Neural cell (in vitro differentiated cells): ENCODE data around the gene FA2H. TPM values are rescaled to one million over a fixed set of nuclear protein-coding genes. Genes with fewer than 3 reads are reported as not detected.

Source experiments
- H2AFZ ChIP-seq: fragments of 200-600, 300-800 bp; sonication (generic), shearing (Covaris generic); 2 replicates; pipeline ENCODE4 v1.6.0; 2014; ENCODE audit warnings: low read depth, mild to moderate bottlenecking, antibody characterized with exemption, low read length, moderate library complexity
- H3F3A ChIP-seq: fragments of 200-600 bp; shearing (Covaris generic); 2 replicates; pipeline ENCODE4 v1.6.1; 2016; ENCODE audit warnings: mild to moderate bottlenecking, moderate library complexity, mixed read lengths, antibody characterized with exemption, low read length; ENCODE audit not compliant: insufficient read depth, poor library complexity, severe bottlenecking
- H3K27ac ChIP-seq: fragments of 200-600, 300-800 bp; sonication (generic), shearing (Covaris generic); 2 replicates; pipeline ENCODE4 v1.5.1; 2014; ENCODE audit warnings: mild to moderate bottlenecking, low read length, moderate library complexity
- H3K27me3 ChIP-seq: fragments of 300-800, 200-600 bp; sonication (generic), shearing (Covaris generic); 2 replicates; pipeline ENCODE4 v1.6.0; 2014; ENCODE audit warnings: mild to moderate bottlenecking, low read depth, low read length, moderate library complexity; ENCODE audit not compliant: insufficient read depth
- H3K36me3 ChIP-seq: fragments of 300-800, 200-600 bp; sonication (generic), shearing (Covaris generic); 2 replicates; pipeline ENCODE4 v1.5.1; 2014; ENCODE audit warnings: mild to moderate bottlenecking, antibody characterized with exemption, low read length, moderate library complexity; ENCODE audit not compliant: insufficient read depth
- H3K4me2 ChIP-seq: fragments of 300-800, 200-600 bp; sonication (generic), shearing (Covaris generic); 2 replicates; pipeline ENCODE4 v1.6.0; 2014; ENCODE audit warnings: mild to moderate bottlenecking, low read length
- H3K4me3 ChIP-seq: fragments of 300-800, 200-600 bp; sonication (generic), shearing (Covaris generic); 2 replicates; pipeline ENCODE4 v1.5.1; 2014; ENCODE audit warnings: mild to moderate bottlenecking, low read length, moderate library complexity
- H3K79me2 ChIP-seq: fragments of 200-600 bp; shearing (Covaris generic); replicated peaks from 2 replicates; pipeline ENCODE4 v1.6.0; 2014; ENCODE audit warnings: mild to moderate bottlenecking, low read length, moderate library complexity; ENCODE audit not compliant: insufficient read depth
- H3K9ac ChIP-seq: fragments of 300-800, 200-600 bp; sonication (generic), shearing (Covaris generic); 2 replicates; pipeline ENCODE4 v1.6.1; 2016; ENCODE audit warnings: mild to moderate bottlenecking, low read length, mixed read lengths
- H3K9me2 ChIP-seq: fragments of 200-600 bp; shearing (Covaris generic); 2 replicates; pipeline ENCODE4 v1.6.1; 2016; ENCODE audit warnings: mild to moderate bottlenecking, low read length, mixed read lengths; ENCODE audit not compliant: insufficient read depth
- H3K9me3 ChIP-seq: fragments of 200-600, 300-800 bp; sonication (generic), shearing (Covaris generic); 2 replicates; pipeline ENCODE4 v1.6.1; 2016; ENCODE audit warnings: mild to moderate bottlenecking, mixed run types, low read length, moderate library complexity, mixed read lengths
- H4K20me1 ChIP-seq: fragments of 200-600 bp; shearing (Covaris generic); 2 replicates; pipeline ENCODE4 v1.6.1; 2016; ENCODE audit warnings: mild to moderate bottlenecking, mixed run types; ENCODE audit not compliant: insufficient read depth
- CTCF ChIP-seq: fragments of 450-650 bp; IDR thresholded peaks from 2 replicates; pipeline ENCODE4 v1.5.1; 2014; ENCODE audit warnings: antibody characterized with exemption, mild to moderate bottlenecking, moderate library complexity; ENCODE audit not compliant: poor library complexity, severe bottlenecking
- EP300 ChIP-seq: fragments of 450-650 bp; conservative IDR thresholded peaks from 2 replicates; pipeline ENCODE4 v1.6.1; 2014; ENCODE audit warnings: antibody characterized with exemption, mild to moderate bottlenecking, moderate library complexity; ENCODE audit not compliant: poor library complexity, severe bottlenecking
- EZH2 ChIP-seq: fragments of 200-600, 300-800 bp; shearing (Covaris generic), sonication (generic); IDR thresholded peaks from 2 replicates; pipeline ENCODE4 v1.6.1; 2014; ENCODE audit warnings: antibody characterized with exemption, low read length, borderline replicate concordance, mild to moderate bottlenecking; ENCODE audit not compliant: insufficient read depth, poor library complexity, severe bottlenecking
- MXI1 ChIP-seq: fragments of 450-650 bp; conservative IDR thresholded peaks from 2 replicates; pipeline ENCODE4 v1.6.1; 2014; ENCODE audit warnings: antibody characterized with exemption, mild to moderate bottlenecking; ENCODE audit not compliant: poor library complexity, severe bottlenecking
- POLR2AphosphoS5 ChIP-seq: IDR thresholded peaks from 2 replicates; pipeline ENCODE4 v1.6.1; 2012
- RAD21 ChIP-seq: fragments of 450-650 bp; conservative IDR thresholded peaks from 2 replicates; pipeline ENCODE4 v1.6.1; 2014; ENCODE audit warnings: antibody characterized with exemption, mild to moderate bottlenecking, moderate library complexity
- REST ChIP-seq: IDR thresholded peaks from 2 replicates; pipeline ENCODE4 v1.6.1; 2012; ENCODE audit warnings: borderline replicate concordance
- SMC3 ChIP-seq: fragments of 450-650 bp; conservative IDR thresholded peaks from 2 replicates; pipeline ENCODE4 v1.6.1; 2014; ENCODE audit warnings: antibody characterized with exemption, mild to moderate bottlenecking, moderate library complexity; ENCODE audit not compliant: poor library complexity
- TAF1 ChIP-seq: IDR thresholded peaks from 2 replicates; pipeline ENCODE4 v1.6.1; 2012; ENCODE audit warnings: low read depth
- polyA plus RNA-seq: library from polyadenylated mRNA; depleted of rRNA; stranded (reverse); fragments of >200 nt; gene quantifications from 2 replicates; pipeline ENCODE4 v1.2.3, GENCODE V29; 2014

The FA2H gene
- polyA plus RNA-seq, 1 donor from 2014 or later = not detected

GRCh38 chr16:74738816-74739215, 35.8 kb downstream of the FA2H start:
- Histone ChIP-seq H3K27ac (no peak overlapping the region), H3K9me2 (no peaks in the 10 kb centered on the region), H3K27me3 (no peaks in the 10 kb centered on the region), H3K36me3 (no peaks in the 10 kb centered on the region), H3K4me3 (no peak overlapping the region), H3K79me2 (no peaks in the 10 kb centered on the region), H2AFZ (no peak overlapping the region), H3K9ac (no peak overlapping the region), H3K9me3 (no peaks in the 10 kb centered on the region), H3F3A (no peaks in the 10 kb centered on the region), H3K4me2 (no peak overlapping the region), H4K20me1 (no peaks in the 10 kb centered on the region)
- TF ChIP-seq MXI1 (no peak), EZH2 (no peak), REST (no peak), RAD21 (no peak), SMC3 (no peak), TAF1 (no peak), POLR2AphosphoS5 (no peak), CTCF (no peak), EP300 (no peak)

DNA sequence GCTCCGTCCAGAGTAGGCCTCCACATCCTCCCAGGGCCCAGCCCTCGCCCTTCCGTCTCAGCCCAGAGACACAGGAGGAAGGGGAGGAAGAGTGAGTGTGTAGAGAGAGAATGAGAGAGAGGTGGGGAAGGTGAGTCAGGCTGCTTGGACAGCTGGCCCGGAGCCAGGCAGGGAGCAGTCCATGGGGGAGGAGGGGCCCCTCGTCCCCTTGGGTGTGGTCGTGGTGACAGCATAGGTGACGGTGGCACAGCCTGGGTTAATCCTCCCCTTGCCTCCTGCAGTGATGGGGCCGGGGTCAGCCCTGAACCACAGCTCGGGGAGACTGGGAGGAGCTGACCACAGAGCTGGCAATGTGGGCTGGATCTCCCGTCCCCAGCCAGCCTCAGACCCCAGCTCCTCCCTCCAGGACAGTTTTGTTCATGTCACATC, 36.5 kb downstream of the FA2H start:
- no peaks in the 10 kb centered on the region for H3K9me2 ChIP-seq
- no peak for TF ChIP-seq RAD21
- TF ChIP-seq POLR2AphosphoS5 = no peak
- TF ChIP-seq TAF1 = no peak
- no peak for TF ChIP-seq MXI1
- TF ChIP-seq EZH2 = no peak
- TF ChIP-seq CTCF = no peak
- TF ChIP-seq SMC3 = no peak
- H4K20me1 ChIP-seq = no peaks in the 10 kb centered on the region
- H3K27ac ChIP-seq = no peak overlapping the region
- H3K9ac ChIP-seq = no peak overlapping the region
- H3K27me3 ChIP-seq = no peaks in the 10 kb centered on the region
- no peak overlapping the region for H3K4me3 ChIP-seq
- H3K79me2 ChIP-seq = no peaks in the 10 kb centered on the region
- no peak overlapping the region for H3K4me2 ChIP-seq
- no peaks in the 10 kb centered on the region for H3F3A ChIP-seq
- H2AFZ ChIP-seq = no peak overlapping the region
- H3K9me3 ChIP-seq = no peaks in the 10 kb centered on the region
- no peaks in the 10 kb centered on the region for H3K36me3 ChIP-seq
